Fibroblast of skin of scalp (primary cell): ENCODE data around the gene CHRNA10.
"Not testable (repeated sequence)": the region's sequence is repeated elsewhere in the genome, so short reads cannot be mapped to it uniquely, and the experiment has no call there.

Experiments
- DNase-seq: peaks from one replicate; pipeline ENCODE4 v3.0.0-alpha.2; 2013

CHRNA10 gene

DNA sequence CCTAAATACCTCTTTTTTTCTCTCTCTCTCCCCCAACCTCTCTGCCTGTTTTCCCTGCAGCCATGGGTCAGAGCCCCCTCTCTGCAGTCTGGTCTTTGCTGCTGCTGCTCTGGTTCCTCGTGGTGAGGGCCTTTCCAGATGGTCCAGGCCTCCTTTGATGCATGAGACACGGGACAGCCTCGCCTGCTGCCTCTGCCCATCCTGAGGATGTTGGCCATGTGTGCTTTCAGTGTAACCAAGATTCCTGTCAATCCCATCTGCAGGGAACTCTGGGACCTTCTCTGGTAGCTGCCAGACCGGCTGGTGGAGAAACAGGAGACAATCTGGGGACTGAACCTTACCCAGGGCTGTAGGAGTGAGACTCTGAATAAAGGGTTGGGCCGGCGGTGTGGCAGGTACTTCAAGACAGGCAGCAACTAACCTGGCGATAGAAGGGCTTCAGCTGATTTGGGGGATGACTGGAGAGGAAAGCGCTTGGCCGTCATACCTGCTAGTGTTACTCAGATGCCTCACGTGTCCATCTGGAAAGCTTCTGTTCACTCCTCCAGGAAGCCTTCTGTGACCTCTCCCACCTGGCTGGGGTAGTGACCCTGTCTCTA is 7.1 kb downstream of the CHRNA10 start:
- DNase-seq, result no peak

DNA sequence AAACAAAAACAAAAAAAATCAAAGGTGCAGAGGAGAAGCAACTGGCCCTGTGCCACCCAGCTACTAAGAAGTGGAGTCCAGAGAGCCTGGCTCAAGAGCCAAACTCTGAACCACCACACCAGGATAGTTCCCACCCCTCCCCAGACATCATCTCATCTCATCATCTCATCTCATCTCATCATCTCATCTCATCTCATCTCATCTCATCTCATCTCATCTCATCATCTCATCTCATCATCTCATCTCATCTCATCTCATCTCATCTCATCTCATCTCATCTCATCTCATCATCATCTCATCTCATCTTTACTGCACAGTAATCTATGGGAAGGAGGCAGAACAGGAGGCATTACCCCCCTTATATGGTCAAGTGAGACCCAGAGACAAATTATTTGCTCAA is 8.3 kb downstream of the CHRNA10 start:
- DNase-seq, result no peak

DNA sequence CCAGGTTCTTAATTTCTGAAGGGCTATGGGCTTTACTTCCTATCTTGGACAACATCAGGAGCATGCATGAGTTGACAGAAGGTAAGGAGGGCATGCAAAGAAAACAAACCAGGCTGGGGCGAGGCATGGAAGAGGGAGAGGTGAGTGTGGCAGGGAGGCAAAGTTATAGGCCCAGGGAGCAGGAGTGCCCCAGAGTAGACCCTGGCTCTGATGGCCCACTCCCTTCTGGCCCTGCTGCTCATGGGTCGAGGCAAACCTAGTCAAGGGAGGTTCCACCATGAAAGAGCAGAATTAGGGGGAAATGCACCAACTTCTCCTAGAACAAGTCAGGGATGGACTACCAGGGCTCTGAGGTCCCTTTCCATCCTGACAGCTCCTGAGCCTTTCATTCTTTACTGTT is 10.2 kb downstream of the CHRNA10 start:
- DNase-seq, result no peak

DNA sequence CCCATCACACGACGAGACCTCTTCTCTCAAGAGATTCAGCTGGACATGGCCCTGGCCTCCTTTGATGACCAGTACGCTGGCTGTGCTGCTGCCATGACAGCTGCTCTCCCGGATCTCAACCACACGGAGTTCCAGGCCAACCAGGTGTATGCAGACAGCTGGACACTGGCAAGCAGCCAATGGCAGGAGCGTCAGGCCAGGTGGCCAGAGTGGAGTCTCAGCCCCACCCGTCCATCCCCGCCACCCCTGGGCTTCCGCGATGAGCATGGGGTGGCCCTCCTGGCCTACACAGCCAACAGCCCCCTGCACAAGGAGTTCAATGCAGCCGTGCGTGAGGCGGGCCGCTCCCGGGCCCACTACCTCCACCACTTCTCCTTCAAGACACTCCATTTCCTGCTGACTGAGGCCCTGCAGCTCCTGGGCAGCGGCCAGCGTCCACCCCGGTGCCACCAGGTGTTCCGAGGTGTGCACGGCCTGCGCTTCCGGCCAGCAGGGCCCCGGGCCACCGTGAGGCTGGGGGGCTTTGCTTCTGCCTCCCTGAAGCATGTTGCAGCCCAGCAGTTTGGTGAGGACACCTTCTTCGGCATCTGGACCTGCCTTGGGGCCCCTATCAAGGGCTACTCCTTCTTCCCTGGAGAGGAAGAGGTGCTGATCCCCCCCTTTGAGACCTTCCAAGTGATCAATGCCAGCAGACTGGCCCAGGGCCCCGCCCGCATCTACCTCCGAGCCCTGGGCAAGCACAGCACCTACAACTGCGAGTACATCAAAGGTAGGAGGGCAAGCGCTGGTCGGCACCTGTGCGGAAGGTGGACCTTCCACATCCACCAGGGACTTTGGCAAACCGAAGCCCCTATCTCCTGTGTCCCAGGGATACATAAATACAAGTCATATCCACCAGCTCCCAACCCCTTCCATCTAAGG is 11.3 kb downstream of the CHRNA10 start:
- DNase-seq, result no peak

DNA sequence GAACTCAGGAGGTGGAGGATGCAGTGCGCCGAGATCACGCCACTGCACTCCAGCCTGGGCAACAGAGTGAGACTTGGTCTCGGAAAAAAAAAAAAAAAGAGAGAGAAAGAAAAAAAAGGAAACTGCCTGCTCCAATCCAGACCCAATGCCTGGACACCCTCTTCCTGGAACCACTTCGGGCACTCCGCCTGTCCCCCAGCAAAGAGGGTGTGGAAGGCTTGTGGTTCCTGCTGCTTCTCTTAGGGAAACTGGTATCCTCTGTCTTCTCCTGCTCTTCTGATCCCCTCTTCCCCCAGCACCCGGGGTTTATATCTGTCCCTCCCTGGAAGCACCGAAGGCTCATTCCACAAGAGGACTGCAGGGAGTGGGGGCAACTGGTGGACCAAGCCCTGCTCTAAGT is 12.9 kb downstream of the CHRNA10 start:
- DNase-seq, result no peak

DNA sequence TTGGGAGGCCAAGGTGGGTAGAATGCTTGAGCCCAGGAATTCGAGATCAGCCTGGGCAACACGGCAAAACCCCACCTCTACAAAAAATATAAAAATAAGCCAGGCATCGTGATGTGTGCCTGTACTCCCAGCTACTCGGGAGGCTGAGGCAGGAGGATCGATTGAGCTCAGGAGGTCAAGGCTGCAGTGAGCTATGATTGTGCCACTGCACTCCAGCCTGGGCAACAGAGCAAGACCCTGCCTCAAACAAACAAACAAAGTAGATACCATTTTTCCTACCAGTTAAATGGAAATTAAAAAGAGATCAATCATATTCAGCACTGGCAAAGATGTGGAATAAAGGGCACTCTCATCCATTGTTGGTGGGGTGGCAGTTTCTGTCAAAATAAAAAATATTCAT is 13.9 kb downstream of the CHRNA10 start:
- DNase-seq, result not testable (repeated sequence)

DNA sequence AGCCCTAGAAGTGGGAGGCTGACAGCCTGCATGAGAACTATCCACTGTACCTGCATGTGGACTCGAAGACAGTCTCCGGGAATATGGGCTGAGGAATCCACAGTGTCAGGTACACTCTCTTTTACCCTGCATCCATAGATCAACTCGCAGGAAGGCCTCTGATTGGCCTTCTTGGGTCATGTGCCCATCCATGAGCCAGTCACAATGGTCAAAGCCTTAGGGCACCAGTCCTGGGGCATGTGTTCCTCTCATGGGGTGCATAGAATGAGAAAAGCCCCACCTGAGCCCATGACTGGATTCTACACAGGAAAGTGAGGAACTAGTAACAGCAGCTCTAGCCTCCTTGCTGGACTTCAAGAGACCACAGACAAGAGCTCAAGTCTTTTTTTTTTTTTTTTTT is 15.6 kb downstream of the CHRNA10 start:
- DNase-seq, result no peak

DNA sequence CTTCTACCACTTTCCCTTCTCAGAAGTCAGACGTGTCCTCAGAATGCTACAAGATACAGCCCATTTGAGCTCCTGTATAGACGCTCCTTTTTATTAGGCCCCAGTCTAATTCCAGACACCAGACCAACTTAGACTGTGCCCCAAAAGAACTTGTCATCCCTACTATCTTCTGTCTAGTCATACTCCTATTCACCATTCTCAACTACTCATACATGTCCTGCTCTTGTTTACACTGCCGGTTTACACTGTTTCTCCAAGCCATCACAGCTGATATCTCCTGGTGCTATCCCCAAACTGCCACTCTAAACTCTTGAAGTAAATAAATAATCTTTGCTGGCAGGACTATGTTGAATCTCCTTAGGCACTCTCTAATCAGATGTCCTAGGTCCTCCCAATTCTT is 18.7 kb downstream of the CHRNA10 start:
- not testable (repeated sequence) for DNase-seq

DNA sequence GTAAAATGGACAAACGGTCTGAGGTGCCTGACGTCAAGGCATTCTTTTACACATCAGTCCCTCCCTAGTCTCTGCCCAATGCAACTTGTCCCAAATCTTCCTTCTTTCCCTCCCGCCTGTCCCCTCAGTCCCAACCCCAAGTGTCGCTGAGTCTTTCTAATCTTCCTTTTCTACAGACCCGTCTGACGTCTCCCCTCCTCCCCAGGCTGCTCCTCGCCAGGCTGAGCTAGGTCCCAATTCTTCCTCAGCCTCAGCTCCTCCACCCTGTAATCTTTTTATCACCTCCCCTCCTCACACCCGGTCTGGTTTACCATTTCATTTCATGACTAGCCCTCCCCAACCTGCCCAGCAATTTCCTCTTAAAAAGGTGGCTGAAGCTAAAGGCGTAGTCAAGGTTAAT is 21.8 kb downstream of the CHRNA10 start:
- not testable (repeated sequence) for DNase-seq

DNA sequence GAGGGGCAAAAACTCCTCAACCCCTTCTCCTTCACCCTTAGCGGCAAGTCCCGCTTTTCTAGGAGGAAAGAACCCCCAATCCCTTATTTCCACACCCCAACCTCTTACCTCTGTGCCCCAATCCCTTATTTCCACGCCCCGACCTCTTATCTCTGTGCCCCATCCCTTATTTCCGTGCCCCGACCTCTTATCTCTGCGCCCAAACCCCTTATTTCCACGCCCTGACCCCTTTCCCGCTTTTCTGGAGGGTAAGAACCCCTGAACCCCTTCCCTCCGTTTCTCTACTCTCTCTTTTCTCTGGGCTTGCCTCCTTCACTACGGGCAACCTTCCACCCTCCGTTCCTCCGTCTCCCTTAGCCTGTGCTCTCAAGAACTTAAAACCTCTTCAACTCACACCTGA is 22.3 kb downstream of the CHRNA10 start:
- DNase-seq, result not testable (repeated sequence)

DNA sequence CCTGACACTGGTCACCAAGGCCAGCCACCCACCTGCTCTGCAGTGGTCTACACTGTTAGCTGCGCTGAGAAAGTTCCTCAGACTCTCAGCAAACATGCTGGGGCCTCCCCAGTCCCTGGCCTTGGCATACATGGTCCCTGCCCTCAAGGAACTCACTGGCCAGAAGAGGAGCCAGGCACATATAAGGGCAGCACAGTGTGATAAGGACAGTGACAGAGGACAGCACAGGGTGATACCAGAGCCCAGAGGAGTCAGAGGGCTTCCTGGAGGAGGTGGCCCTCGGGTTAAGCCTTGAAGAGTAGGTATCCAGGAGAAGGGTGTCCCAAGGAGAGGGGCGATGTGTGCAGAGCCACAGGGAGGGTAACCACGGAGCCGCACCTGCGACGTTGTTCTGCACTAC is 25.6 kb downstream of the CHRNA10 start:
- no peak for DNase-seq

DNA sequence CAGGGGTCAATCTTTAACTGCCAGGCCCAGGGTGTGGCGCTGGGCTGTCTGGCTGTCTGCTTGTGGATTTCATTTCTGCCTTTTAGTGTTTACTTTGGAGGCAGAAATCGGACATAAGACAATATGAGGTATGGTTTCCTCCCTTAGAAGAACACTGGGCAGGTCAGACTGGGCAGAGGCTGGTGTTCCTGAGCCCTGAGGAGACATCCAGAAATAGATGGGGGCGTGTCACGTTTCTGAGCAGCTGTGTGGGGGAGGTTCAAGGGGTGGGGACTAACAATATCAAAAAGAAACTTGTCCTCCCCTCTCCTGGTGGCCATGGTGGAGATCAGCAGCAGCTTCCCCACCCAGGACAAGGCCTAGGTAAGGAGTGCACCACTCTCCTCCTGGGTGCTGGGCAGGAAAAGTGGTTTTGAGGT is 26.4 kb downstream of the CHRNA10 start, which contains the start of gene ART1:
ART1 (plus strand) TSS at position 312 of the 419 bp plus-strand sequence. CDS start 14,086 bp downstream, outside the sequence.
- DNase-seq, result no peak

DNA sequence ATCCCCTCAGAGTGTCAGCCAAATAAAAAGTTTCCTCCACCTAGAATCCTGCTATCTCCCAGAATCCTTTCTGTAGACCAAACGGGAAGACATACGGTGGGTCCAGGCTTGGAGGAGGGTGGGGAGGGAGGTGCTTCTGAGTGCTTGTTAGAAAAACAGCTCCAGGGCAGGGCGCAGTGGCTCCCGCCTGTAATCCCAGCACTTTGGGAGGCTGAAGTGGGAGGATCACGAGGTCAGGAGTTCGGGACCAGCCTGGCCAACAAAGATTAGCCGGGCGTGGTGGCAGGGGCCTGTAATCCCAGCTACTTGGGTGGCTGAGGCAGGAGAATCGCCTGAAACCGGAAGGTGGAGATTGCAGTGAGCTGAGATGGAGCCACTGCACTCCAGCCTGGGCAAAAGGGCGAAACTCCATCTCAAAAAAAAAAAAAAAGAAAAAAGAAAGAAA is 28.1 kb downstream of the CHRNA10 start:
- DNase-seq, result not testable (repeated sequence)

DNA sequence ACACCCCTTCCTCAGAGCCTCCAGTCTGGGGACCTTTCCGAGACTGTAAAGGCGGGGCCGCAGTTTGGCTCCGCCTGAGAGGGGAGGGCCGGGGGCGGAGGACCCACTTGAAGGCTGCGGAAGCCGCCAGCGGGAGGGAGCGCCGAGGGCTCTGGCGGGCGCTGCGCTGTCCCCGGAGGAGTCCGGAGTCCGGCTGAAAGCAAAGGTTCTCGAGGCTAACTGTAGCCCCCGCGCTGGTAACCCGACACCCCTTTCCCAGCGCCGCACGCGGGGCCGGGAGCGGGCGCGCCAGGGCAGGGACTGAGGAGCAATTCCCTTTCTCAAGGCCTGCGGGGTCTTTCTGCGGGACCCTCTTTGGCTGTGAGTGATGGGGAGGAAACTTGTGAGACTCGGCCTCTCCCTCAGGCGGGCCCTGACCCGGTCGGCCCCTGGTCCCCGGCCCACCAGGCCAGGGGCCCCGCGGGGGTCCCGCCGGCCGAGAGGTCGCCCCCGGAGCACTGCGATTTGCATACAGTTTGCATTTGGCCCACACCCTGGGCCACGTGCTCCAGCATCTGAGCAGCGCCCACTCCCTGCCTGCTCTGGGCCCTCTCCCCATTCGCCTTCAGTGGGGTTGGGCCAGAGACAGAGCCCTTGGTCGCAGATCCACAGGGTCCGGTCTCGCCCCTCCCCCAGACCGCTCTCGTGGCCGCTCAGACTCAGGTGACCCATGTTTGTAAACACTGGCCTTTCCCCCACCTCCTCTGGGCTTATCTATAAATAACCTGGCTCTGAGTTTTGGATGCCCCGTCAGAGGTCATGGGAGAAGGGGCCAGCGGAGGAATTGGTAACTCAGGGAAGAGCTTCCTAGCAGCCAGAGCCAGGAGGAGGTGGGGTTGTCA is 28.9 kb downstream of the CHRNA10 start:
- peak; percentile 81 for DNase-seq

DNA sequence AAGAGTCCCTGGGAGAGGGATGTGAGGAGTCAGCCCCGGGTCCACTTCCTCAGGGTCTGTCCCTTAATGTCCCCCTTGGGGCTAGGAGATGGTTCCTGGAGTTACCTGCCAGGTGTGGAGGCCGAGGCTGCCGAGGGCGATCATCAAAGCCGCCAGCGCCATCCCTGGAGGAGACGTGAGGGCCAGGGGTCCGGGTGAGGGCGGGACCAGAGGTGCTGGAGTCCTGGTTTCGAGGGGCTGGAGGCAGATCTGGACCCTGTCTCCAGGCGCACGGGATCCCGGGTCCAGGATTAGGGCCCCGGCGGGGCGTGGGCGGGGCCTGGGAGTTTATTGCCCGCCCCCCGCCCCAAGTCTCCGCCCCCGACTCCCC is 29.5 kb downstream of the CHRNA10 start, which contains the start of gene ART5:
ART5 (minus strand) TSS at position 292 of the 370 bp plus-strand sequence; CDS start at position 162, 130 bp downstream.
- no peak for DNase-seq

DNA sequence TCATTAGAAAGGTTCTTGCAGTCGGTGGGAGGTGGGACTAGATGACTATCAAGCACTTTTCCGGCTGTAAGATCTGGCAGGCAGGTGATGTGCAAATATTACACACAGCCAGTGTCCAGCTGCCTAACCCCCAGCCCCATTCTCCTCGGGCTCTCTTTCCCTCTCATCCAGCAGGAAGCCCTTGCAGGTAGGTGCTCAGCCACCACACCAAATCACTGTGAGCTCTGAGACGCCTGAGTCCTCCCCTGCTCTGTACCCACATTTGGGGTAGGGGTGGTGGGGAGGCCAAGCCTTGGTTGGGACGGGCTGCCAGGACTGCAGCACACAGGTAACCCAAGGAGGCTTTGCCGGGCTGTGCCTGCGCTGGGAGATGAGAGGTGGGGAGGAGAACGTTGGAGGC is 30.0 kb downstream of the CHRNA10 start:
- DNase-seq, result no peak

DNA sequence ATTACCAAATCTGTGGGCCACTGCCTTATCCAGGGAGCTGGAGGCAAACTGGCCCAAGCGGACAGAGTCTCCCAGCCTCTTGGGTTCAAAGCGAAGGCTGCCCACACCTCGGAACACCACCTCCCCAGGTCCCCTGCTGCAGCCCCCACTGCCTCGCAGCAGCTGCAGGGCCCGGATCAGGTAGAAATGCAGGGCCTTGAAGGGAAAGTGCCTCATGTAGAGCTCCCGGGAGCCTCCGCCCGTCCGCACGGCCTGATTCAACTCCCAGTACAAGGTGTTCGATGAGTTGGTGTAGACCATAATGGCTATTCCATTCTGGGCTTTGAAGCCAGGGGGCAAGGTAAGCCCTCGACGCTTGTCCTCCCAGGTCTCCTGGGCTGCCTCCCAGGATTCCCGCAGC is 31.3 kb downstream of the CHRNA10 start:
- no peak for DNase-seq

DNA sequence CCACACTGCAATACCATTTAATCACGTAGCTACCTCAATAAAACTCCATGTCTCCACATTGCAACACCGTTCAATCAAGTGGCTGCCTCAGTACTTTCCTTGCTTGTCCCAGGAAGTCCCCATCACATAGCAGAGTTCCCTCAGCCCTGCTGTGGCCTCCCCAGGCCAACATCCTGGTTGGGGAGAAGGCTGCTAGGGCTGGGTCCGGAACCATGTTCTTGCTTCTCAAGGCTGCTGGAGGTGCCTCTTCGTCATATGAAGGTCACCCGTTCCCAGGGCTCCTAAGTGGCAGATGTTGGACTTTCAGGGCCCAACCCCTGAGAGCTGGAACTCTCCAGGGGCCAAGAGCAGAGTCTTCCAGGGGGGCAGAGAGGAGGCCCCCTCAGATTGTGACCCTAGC is 32.7 kb downstream of the CHRNA10 start:
- no peak for DNase-seq

DNA sequence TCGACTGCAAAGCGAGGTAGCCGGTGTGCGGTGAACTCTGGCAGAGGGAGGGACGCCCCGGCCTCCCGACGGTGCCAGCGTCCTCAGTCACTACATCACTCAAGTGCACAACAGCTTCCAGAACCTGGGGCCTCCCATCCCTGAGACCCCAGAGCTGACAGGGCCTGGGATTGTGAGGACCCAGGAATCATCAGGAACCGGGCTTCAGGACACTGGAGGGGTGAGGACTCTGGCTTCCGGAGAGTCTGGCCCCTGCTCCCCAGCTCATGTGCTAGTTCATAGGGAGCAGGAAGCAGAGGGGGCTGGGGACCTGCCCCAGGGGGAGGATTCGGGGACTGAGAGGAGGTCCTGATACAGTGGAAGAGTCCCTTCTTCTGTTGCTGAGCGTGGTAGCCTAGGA is 34.0 kb downstream of the CHRNA10 start:
- no peak for DNase-seq

DNA sequence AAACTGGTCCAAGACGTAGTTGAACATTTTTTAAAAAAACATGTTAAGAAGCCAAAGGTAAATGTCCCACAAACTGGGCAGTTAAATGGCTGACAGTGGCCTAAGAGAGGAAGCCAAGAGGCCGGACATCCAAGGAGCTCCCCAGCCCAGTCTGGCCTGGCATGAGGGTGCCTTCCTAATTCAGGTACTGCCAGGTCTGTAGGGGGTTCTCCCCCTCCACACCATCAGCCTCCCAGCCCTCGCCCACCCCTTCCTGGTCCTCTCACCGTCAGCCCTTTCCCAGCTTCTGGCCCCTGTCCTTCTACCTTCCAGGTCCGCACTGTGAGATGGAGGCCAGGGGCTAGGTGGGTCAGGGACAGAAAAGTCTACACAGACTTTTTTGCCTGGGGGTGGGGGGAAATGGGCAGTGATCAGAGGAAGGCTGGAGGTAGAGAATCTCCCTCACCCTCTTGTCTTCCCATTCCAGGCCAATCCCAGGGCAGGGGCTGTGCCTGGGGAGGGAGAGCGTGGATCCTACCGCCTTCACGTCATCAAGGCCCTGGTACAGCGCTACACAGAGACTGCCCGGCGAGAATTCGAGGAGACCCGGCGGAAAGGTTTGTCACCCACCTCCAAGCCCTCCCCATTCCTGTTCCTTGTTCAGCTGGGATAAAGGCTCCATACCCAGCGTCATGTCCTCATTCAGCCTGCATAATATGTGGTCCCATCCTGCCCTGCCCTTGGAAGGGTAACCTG is 35.4 kb downstream of the CHRNA10 start:
- no peak for DNase-seq

DNA sequence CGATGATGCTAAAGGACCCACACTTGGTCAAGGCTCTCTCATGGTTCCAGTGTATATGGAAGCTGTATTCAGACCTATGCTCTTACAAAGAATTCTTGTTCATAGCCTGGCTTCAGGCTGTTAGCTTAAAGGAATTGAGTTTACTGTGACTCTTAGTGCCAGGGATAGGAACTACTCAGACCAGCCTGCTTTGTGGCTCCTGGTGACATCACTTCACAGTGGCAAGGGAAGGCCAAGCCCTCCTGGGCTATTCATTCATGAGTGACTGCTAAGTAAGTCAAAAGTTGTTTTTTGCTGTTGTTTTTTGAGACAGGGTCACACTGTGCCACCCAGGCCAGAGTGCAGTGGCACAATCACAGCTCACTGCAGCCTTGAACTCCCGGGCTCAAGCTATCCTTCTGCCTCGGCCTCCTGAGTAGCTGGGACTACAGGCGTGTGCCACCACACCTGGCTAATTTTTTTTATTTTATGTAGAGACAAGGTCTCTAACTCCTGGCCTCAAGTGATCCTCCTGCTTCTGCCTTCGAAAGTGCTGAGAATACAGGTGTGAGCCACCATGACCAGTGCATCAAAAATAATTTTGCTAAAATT is 39.0 kb downstream of the CHRNA10 start:
- no peak for DNase-seq

DNA sequence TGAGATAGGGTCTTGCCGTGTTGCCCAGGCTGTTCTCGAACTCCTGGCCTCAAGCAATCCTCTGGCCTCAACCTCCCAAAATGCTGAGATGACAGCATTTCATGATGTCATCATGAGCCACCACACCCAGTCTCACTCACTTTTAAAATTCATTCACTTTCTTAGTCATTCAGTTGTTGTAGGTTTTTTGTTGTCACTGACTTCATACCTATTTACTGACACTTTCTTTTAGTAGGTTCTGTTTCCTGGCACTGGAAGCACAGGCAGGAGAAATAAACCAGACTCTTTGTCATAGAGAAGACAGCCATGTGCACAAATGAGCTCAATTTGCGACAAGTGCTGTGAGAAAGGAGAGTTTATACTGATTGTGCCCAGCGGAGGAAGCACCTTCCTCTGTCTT is 39.9 kb downstream of the CHRNA10 start:
- no peak for DNase-seq
